Stimulated activated CD8-positive, alpha-beta memory T cell treated with anti-CD3 and anti-CD28 coated beads, Interleukin-15, amount 100 ng/mL, for 48 hours (primary cell): ENCODE measurements around the gene MON2.
"Not testable (repeated sequence)": the region's sequence is repeated elsewhere in the genome, so short reads cannot be mapped to it uniquely, and the experiment has no call there.

Experiments used
- DNase-seq, 2 donors: peaks; one replicate each; pipeline ENCODE4 v3.0.0-alpha.2; 2020; ENCODE audit warnings: low read depth in 2 of 2

Gene MON2

DNA sequence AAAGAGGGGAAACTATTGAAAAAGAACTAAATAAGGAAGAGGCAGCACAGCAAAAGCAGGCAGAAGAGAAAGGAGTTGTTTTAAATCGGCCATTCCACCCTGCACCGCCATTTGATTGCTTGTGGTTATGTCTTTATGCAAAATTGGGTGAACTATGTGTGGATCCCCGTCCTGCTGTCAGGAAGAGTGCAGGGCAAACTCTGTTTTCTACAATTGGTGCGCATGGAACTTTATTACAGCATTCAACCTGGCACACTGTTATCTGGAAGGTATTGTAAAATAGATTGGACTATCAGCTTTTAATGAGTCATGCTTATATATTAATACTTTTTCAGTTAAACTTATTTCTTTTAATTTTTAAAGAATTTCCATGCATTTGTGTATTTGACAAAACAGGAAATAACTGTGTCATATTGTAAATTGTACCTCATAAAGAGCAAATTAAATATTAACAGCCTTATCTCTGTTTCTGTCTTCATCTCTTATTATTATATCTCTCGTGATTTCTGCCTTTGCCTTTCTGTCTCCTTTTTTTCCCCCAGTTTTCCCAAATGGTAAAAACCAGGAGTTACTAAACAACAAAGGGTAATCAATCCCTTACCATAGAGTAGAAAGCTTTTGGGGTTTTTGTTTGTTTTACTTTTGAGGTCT is 86.4 kb downstream of the MON2 start:
- DNase-seq, result no peak

DNA sequence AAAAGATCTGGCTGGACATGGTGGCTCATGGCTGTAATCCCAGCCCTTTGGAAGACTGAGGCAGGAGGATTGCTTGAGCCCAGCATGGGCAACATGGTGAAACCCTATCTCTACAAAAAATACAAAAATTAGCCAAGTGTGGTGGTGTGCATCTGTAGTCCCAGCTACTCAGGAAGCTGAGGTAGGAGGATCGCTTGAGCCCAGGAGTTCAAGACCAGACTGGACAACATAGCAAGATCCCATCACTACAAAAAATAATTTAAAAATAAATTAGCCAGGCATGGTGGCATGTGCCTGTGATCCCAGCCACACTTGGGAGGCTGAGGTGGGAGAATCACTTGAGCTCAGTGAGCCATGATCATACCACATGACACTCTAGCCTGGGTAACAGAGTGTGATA is 92.7 kb downstream of the MON2 start:
- DNase-seq, result not testable (repeated sequence)

DNA sequence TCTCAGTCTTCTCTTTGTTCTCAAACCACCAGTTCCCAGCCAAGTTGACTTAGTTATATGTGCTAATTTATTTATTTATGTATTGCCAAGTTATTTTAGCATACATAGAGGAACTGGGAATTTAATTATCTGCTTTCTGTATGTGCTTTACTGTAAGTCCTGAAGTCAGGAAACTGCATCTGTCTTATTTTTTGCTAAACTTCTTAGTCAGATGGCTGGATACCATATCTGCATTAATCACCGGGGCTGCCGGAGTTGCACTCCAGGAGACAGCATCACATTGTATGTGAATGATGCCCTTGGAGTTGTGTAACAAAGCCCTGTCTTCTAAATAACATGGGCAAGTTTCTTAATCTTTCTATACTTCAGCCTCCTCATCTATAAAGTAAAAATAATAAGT is 96.2 kb downstream of the MON2 start:
- DNase-seq, result no peak

DNA sequence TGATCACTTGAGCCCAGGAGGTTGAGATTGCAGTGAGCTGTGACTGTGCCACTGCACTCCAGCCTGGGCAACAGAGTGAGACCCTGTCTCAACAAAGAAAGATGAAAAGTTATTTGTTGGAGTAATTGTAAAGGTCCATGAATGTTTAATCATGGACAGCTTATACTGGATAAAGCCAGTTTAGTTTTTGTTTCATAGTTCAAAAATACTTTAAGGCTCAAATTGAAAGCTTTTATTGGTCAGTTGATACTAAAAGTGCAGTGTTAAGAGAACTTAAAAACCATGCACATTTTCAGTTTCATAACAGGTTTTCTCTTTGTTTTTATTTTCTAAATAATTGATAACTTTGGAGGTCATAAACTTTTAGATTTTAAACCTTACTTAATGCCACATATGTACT is 108.4 kb downstream of the MON2 start:
- no peak for DNase-seq

DNA sequence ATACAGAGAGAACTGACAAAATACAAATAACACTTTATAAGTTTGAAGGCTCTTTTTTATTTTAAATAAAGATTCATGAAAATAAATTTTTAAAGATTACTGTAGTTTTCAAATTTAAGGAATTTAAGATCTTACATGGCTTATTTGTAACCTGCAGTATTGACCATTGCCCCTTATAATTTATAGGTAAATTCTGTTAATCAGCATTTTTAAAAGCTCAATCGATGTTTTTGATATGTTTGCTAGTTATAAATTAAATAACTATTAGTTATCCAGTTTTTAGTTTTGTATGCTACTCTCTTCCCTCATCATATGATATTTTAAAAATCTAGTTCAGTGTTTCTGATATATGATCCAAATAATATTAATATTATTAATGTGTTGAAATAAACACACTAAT is 109.9 kb downstream of the MON2 start:
- no peak for DNase-seq

DNA sequence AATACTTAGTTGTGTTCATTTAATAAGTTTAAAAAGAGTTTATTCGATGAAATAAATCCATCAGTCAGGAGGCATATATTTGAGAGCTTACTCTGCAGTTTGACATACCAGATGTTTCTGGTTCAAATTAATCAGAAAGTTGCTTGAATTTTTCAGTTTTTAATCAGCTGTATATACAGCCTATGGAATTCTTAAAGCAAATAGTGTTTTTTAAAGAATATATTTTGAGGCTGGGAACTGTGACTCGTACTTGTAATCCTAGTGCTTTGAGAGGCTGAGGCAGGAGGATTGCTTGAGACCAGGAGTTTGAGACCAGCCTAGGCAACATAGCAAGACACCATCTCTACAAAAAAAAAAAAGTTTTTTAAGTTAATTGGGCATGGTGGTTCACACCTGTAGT is 112.1 kb downstream of the MON2 start:
- no peak for DNase-seq

DNA sequence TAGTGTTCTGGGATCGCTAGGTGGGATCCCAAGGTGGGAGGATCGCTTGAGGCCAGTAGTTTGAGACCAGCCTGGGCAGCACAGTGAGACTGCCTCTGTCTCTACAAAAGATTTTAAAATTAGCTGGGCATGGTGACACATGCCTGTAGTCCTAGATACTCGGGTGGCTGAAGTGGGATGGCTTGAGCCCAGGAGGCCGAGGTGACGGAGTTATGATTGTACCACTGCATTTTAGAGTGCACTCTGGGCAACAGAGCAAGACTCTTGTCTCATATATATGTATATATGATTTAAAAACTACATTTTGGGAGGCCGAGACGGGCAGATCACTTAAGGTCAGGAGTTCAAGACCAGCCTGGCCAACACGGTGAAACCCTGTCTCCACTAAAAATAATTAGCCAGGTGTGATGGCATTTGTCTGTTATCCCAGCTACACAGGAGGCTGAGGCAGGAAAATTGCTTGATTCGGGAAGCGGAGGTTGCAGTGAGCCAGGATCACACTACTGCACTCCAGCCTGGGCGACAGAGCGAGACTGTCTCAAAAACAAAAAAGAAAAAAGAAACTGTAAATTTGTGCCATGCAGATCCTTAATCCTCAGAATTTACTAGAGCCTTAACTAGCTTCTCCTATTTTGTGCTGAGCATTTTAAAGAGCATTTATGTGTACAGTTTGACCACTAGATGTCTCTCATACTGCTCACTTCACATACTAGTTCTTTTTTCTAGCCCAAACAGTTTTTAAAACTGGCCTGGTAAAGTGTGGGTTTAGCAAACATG is 114.8 kb downstream of the MON2 start:
- no peak for DNase-seq

DNA sequence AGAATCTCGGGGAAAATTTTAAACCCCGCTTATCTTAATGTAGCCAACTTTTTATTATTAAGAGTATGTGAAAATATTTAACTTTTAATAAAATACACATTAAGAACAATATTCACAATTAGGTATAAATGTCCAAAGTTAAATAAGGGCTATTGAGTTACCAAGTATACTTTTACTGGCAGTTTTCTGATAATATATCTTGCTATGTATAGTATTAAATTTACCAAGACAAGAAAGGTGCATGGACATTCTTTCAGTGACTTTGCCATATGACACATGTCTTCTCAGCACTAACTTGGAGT is 115.4 kb downstream of the MON2 start:
- no peak for DNase-seq

DNA sequence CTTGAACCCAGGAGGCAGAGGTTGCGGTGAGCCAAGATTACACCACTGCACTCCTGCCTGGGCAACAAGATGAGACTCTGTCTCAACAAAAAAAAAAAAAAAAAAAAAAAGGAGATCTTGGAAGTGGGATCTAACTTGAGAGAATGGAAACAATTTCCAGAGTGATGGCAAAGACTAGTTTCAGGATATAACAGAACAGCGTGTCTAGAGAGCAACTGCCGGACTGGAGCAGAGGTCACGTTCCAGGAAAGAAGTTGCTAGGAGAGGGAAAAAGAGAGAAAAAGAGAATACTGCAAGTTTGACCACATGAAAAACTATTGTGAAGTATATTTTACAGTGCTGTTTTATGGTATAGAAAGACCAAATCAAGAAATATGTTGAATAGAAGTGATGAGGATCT is 118.0 kb downstream of the MON2 start:
- DNase-seq, result no peak

DNA sequence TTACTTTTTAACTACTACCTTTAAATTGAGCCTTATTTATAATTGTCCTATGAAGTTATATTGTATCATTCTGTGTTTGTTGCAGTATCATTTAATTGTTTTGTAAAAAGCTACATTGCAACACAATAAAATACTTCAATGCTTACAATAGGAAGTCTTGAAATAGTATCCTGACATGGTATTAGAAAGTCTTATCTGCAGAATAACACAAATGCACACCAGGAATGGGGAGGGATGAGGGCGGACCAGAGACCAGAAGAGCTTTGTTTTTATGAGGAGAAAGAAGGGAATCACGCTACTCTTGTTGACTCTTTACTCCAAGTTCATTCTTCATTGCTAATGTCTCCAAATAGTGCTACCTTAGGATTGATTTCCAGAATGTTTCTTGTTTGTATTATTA is 120.2 kb downstream of the MON2 start:
- no peak for DNase-seq

DNA sequence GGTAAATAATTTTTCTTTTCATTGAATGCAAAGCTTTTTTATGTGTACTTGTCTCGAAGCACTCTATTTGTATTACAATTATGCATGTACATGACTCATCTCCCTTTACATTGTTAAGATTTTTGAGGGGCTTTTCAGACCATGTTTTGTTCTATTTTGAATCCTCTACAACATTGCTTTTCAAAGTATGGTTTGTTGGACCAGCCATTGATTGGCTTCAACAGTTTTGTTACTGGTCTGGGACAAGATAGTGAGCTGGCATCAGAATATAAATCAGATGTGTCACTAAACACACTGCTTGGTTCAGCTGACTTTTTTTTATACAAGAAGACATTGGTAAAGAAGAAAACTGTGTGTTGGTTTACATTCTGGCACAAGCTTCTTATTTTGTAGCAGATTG is 122.3 kb downstream of the MON2 start:
- no peak for DNase-seq

DNA sequence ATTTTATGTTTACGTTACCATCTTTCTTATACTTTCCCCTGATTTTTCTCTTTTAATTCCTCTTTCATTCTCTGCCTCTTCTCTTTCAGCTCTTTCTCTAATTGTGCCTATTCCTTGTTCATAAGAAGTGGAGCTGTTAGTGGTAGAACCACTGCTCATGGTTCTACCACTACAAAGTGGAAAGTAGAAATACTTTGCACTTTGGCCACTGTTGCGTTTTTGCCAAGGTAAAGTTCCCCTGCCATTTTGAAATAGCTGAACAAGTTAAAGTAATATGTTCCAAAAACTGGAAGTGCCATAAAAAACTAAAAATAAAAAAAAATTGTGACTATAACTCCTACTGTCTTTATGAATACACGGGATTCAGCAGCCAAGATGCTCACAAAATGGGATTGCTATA is 130.6 kb downstream of the MON2 start:
- DNase-seq, result no peak

DNA sequence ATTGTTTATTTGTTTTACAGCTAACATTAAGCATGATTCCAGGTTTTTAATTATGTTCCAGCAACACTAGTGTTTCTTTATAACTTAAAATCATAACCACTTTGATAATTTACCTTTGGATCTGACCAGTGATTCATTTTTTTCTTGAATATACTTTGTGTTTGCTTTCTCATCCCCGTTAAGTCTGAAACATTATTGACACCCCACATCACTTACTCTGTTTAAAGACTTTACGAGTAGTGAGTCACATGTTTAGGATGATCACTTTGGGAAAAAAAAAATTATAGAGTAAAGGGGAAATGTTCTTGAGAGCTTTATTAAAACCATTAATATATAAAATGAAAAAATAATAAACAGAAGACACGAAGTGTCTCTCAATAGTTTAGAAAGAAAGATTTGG is 132.2 kb downstream of the MON2 start:
- DNase-seq, result no peak

DNA sequence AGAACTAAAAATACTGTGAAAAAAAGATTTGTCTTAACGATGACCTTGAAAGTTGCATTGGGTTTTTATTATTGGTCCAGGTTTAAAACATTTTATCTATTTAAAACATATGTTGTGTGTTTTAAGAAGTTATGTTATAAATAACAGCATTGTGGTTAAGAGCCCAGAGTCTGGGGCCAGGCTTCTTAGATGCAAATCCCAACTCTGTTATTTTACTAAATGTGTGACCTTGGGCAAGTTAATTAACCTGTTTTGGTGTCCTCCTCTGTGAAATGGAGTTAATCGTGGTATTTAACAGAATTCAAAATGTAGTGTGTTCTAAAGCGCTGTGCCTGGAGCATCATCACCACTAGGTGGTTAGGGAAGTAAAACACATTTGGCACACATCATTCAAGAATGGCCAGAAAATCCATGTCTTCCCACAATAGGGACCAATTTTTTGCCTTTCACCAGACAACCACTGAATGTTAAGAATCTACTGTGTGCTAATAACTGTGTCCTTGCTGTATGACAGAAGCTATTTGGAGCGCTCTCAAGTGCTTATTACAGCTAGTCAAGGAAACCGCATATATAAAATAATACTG is 133.3 kb downstream of the MON2 start:
- DNase-seq, result no peak

DNA sequence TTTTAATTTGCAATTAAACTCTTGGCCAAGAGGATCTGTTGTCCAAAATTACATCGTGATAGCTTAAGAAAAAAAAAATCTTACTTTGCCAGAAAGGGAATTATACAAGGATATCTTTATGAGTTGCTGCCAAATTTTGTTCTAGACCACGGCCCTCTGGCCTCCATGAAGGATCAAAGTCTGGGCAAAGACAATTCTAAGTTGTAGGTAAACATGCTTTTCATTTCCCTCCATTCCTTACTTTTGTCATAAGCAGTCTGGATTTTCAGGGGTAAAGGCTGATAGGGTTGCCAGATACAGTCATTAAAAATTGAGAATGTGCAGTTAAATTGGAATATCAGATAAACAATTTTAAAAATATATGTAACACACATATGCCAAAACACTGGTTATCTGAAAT is 135.1 kb downstream of the MON2 start:
- DNase-seq, result no peak

DNA sequence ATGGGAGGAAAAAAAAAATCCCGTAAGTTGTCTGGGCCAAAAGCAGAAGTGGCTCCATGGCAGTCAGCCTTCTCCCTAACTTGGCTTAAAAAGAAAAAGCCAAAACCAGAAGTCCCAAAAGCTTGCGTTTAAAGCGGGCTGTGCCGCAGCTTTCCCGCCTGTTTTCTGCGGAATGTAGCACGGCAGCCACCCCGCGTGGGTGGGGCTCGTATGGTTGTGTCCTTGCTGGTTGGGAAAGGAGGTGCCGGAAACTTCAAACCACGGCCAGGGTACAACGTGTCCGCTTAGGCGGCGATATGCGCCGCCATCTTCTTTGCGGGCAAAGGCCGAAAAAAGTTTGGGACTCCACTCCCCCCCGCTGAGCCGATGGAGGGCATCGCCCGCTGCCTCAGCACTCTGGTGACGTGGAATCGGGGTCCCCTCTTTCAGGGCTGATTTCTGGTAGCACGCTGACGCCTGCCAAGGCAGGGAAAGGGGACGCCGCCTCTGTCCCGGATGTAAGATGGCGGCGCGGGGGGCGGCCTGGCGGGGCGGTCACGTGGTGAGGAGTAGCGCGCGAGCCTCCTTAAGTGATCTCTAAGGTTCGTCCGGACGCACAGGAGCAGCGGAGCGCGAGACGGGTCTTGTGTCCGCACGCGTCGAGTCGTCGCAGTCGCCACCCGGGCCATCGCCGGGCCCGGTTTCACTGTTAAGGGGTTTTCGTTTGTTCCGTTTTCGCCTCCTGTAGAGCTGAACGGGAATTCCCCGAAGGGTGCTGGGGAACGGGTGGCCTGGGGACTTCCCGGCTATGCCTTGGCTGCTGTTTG is 135.8 kb downstream of the MON2 start:
- peak; percentile 79 to 84 for DNase-seq

DNA sequence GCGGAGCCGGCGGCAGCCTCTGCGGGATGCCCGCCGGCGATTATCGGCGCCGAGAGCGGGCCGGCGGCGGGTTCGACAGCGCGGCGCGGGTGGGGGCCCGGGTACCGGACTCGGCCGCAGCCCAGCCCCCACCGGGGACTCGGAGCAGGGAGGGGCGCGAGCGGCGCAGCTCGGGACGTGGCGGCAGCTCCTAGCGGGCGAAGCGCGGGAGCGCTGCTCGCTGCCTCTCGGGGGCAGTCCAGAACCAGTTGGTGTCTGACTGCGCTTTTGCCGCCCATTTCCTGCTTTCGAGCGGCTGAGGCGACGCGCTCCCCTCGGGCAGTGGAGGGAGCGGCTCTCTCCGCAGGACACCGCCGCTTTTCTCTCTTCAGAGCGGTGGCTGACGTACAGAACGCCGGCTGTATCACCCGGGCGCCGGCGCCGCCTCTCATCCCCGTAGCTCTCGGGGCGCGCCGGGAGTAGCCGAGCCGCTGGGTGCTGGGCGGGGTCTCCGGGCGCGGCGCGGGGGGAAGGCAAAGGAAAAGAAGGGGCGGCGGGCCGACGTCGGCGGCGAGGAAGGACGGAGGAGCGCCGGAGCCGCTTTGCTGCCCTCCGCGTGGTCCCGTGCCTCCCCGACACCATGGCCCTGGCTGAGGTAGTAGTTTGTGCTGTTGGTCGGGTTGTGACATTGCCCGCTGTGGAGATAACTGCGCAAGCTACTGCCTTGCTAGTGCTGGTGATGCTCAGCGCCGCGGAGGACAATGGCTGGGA is 136.6 kb downstream of the MON2 start:
- peak; percentile 67 to 72 for DNase-seq

DNA sequence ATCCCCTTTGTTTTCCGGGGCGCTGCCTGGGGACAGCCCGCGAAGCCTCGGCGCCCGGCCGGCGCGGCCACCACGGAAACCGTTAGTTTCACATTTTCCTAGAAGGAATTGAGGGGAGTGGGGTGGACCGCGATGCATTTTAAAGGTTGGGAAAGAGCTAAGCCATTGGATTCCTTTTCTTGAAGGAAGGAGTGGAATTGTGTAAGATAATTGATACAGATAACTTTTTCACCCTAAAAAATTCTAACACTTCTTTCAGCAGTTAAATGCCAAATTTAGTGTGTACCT is 137.1 kb downstream of the MON2 start:
- DNase-seq, result no peak

DNA sequence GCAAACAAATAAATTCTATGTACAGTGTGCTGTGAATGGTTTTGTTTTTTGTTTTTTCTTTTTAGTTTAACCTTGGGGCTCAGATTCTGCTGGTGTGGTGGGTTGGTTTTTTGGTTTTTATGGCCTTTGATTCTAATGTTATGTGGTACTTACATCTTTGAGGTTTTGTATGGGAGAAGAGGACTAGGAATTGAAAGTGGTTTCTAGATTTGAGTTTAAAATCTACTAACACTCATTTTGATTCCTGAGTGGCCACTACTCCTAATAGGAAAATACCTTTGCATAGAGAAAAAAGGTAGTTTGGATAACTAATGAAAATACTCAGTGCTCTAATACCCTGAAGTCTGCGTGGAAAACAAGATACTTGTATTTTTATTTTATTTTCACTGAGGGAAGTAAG is 137.7 kb downstream of the MON2 start:
- DNase-seq, result no peak

DNA sequence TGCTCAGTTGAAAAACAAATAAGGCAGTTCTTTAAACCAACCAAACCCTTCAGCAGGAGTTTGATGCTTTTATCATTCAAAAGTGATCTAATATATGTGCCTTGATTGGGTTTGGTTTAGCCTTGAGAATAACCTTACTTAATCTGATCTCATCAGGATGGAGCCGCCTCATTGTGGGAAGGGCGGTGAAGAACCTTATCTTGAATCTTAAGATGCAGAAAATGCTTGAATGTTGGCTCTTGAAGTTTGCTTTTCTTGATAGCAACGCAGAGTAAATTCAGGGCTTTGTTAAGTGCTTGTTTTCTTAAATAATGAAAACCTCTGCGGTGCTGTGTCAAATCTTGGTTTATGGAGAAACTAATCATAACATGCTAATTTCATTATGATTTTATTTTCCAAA is 138.2 kb downstream of the MON2 start:
- no peak for DNase-seq

DNA sequence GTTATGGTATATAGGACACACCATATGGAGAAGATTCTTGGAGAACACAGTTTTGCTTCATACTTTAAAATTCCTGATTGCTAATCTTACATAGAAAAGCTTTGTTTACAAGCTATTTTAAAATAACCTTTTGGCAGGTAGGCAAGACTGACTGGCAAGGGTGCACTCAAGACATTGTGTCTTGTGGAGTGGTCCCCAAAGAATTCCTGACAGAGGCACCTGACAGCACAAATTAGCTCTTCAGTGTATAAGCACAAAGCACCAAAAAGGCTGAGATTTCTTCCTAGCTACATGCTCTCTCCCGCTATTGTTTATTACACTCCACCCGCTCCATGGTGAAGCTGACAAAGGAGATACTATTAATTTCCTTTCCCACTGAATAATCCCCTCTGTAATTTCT is 139.4 kb downstream of the MON2 start:
- DNase-seq, result no peak

DNA sequence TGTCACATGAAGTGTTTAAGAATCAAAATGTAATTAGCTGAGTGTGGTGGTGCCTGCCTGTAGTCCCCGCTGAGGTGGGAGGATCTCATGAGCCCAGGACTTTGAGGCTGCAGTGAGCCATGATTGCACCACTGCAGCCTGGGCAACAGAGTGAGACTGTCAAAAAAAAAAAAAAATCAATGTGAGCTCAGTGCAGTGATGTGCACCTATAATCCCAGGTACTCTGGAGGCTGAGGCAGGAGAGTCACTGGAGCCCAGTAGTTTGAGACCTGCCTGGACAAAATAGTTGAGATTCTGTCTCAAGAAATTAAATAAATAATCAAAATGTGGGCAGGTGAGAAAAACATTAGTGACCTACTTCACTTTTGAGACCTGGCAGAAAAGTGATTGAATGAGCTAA is 140.0 kb downstream of the MON2 start:
- DNase-seq, result no peak
